ENCODE results near the gene F5.

The F5 gene

GRCh38 chr1:169620565-169620964 lies 34.3 kb upstream of the F5 start:
- Histone ChIP-seq H3K9me3 (ENCODE audit: low read depth, low read length) (no peaks in the 10 kb centered on the region), H3K36me3 (ENCODE audit: insufficient read depth, low read length) (no peaks in the 10 kb centered on the region), H3K27ac (no peak overlapping the region), H3K4me3 (no peak overlapping the region), H3K9ac (ENCODE audit: insufficient read length) (no peak overlapping the region)
- TF ChIP-seq EZH2 (IDR thresholded peaks at IDR 0.05) (no peak), FOXP2 (optimal IDR thresholded peaks at IDR 0.05; ENCODE audit: control extremely low read depth, extremely low read length, insufficient read depth) (no peak), POLR2AphosphoS5 (IDR thresholded peaks at IDR 0.05; ENCODE audit: borderline replicate concordance, low read depth, low read length) (no peak)
- no peak for DNase-seq (ENCODE audit: low read depth, low spot score)

GRCh38 chr1:169618367-169618766 lies 32.1 kb upstream of the F5 start:
- no peak for TF ChIP-seq EZH2 (IDR thresholded peaks at IDR 0.05)
- TF ChIP-seq FOXP2 (optimal IDR thresholded peaks at IDR 0.05; ENCODE audit: control extremely low read depth, extremely low read length, insufficient read depth), result no peak
- no peak for TF ChIP-seq POLR2AphosphoS5 (IDR thresholded peaks at IDR 0.05; ENCODE audit: borderline replicate concordance, low read depth, low read length)
- no peak overlapping the region for H3K27ac ChIP-seq
- no peaks in the 10 kb centered on the region for H3K9me3 ChIP-seq (ENCODE audit: low read depth, low read length)
- H3K4me3 ChIP-seq, result no peak overlapping the region
- H3K9ac ChIP-seq (ENCODE audit: insufficient read length), result no peak overlapping the region
- H3K36me3 ChIP-seq (ENCODE audit: insufficient read depth, low read length), result no peaks in the 10 kb centered on the region
- DNase-seq (ENCODE audit: low read depth, low spot score), result no peak

- H3K4me3 ChIP-seq, result no peak overlapping the region
- DNase-seq (ENCODE audit: low read depth, low spot score), result no peak
- no peaks in the 10 kb centered on the region for H3K36me3 ChIP-seq (ENCODE audit: insufficient read depth, low read length)
- H3K27ac ChIP-seq, result no peak overlapping the region
- H3K9me3 ChIP-seq (ENCODE audit: low read depth, low read length), result no peaks in the 10 kb centered on the region
- no peak overlapping the region for H3K9ac ChIP-seq (ENCODE audit: insufficient read length)
- TF ChIP-seq POLR2AphosphoS5 (IDR thresholded peaks at IDR 0.05; ENCODE audit: borderline replicate concordance, low read depth, low read length) (no peak), EZH2 (IDR thresholded peaks at IDR 0.05) (no peak), FOXP2 (optimal IDR thresholded peaks at IDR 0.05; ENCODE audit: control extremely low read depth, extremely low read length, insufficient read depth) (no peak)
Observed at GRCh38 chr1:169615803-169616202, 29.5 kb upstream of the F5 start.

- H3K9me3 ChIP-seq (ENCODE audit: low read depth, low read length), result no peaks in the 10 kb centered on the region
- no peaks in the 10 kb centered on the region for H3K36me3 ChIP-seq (ENCODE audit: insufficient read depth, low read length)
- DNase-seq (ENCODE audit: low read depth, low spot score), result no peak
- no peak for TF ChIP-seq POLR2AphosphoS5 (IDR thresholded peaks at IDR 0.05; ENCODE audit: borderline replicate concordance, low read depth, low read length)
- TF ChIP-seq EZH2 (IDR thresholded peaks at IDR 0.05), result no peak
- no peak for TF ChIP-seq FOXP2 (optimal IDR thresholded peaks at IDR 0.05; ENCODE audit: control extremely low read depth, extremely low read length, insufficient read depth)
- no peak overlapping the region for H3K27ac ChIP-seq
- no peak overlapping the region for H3K4me3 ChIP-seq
- no peak overlapping the region for H3K9ac ChIP-seq (ENCODE audit: insufficient read length)
Observed at GRCh38 chr1:169610858-169611257, 24.6 kb upstream of the F5 start.

GRCh38 chr1:169610108-169610507 lies 23.8 kb upstream of the F5 start:
- H3K27ac ChIP-seq, result no peak overlapping the region
- no peaks in the 10 kb centered on the region for H3K36me3 ChIP-seq (ENCODE audit: insufficient read depth, low read length)
- no peak overlapping the region for H3K4me3 ChIP-seq
- no peak overlapping the region for H3K9ac ChIP-seq (ENCODE audit: insufficient read length)
- no peaks in the 10 kb centered on the region for H3K9me3 ChIP-seq (ENCODE audit: low read depth, low read length)
- no peak for DNase-seq (ENCODE audit: low read depth, low spot score)
- TF ChIP-seq POLR2AphosphoS5 (IDR thresholded peaks at IDR 0.05; ENCODE audit: borderline replicate concordance, low read depth, low read length) (no peak), FOXP2 (optimal IDR thresholded peaks at IDR 0.05; ENCODE audit: control extremely low read depth, extremely low read length, insufficient read depth) (no peak), EZH2 (IDR thresholded peaks at IDR 0.05) (no peak)

GRCh38 chr1:169608226-169608625 lies 21.9 kb upstream of the F5 start:
- Histone ChIP-seq H3K4me3 (no peak overlapping the region), H3K9ac (ENCODE audit: insufficient read length) (no peak overlapping the region), H3K9me3 (ENCODE audit: low read depth, low read length) (no peaks in the 10 kb centered on the region), H3K36me3 (ENCODE audit: insufficient read depth, low read length) (no peaks in the 10 kb centered on the region), H3K27ac (no peak overlapping the region)
- no peak for TF ChIP-seq POLR2AphosphoS5 (IDR thresholded peaks at IDR 0.05; ENCODE audit: borderline replicate concordance, low read depth, low read length)
- no peak for TF ChIP-seq EZH2 (IDR thresholded peaks at IDR 0.05)
- TF ChIP-seq FOXP2 (optimal IDR thresholded peaks at IDR 0.05; ENCODE audit: control extremely low read depth, extremely low read length, insufficient read depth), result no peak
- DNase-seq (ENCODE audit: low read depth, low spot score), result no peak

- Histone ChIP-seq H3K4me3 (no peak overlapping the region), H3K36me3 (ENCODE audit: insufficient read depth, low read length) (no peaks in the 10 kb centered on the region), H3K9ac (ENCODE audit: insufficient read length) (no peak overlapping the region), H3K27ac (no peak overlapping the region), H3K9me3 (ENCODE audit: low read depth, low read length) (no peaks in the 10 kb centered on the region)
- DNase-seq (ENCODE audit: low read depth, low spot score), result no peak
- TF ChIP-seq EZH2 (IDR thresholded peaks at IDR 0.05) (no peak), FOXP2 (optimal IDR thresholded peaks at IDR 0.05; ENCODE audit: control extremely low read depth, extremely low read length, insufficient read depth) (no peak), POLR2AphosphoS5 (IDR thresholded peaks at IDR 0.05; ENCODE audit: borderline replicate concordance, low read depth, low read length) (no peak)
Observed at GRCh38 chr1:169604781-169605560, 18.7 kb upstream of the F5 start.

GRCh38 chr1:169601096-169601881 lies 15.0 kb upstream of the F5 start:
- Histone ChIP-seq H3K9ac (ENCODE audit: insufficient read length) (no peak overlapping the region), H3K9me3 (ENCODE audit: low read depth, low read length) (no peaks in the 10 kb centered on the region), H3K36me3 (ENCODE audit: insufficient read depth, low read length) (no peaks in the 10 kb centered on the region), H3K27ac (no peak overlapping the region), H3K4me3 (no peak overlapping the region)
- DNase-seq (ENCODE audit: low read depth, low spot score), result no peak
- no peak for TF ChIP-seq FOXP2 (optimal IDR thresholded peaks at IDR 0.05; ENCODE audit: control extremely low read depth, extremely low read length, insufficient read depth)
- TF ChIP-seq POLR2AphosphoS5 (IDR thresholded peaks at IDR 0.05; ENCODE audit: borderline replicate concordance, low read depth, low read length), result no peak
- TF ChIP-seq EZH2 (IDR thresholded peaks at IDR 0.05), result no peak
